Neural cell (in vitro differentiated cells): ENCODE measurements around the gene AKR7A3. TPM values are rescaled to one million over a fixed set of nuclear protein-coding genes. Genes with fewer than 3 reads are reported as not detected.

Experiments used
- H2AFZ ChIP-seq: fragments of 200-600, 300-800 bp; sonication (generic), shearing (Covaris generic); 2 replicates; pipeline ENCODE4 v1.6.0; 2014; ENCODE audit warnings: low read depth, mild to moderate bottlenecking, antibody characterized with exemption, low read length, moderate library complexity
- H3F3A ChIP-seq: fragments of 200-600 bp; shearing (Covaris generic); 2 replicates; pipeline ENCODE4 v1.6.1; 2016; ENCODE audit warnings: mild to moderate bottlenecking, moderate library complexity, mixed read lengths, antibody characterized with exemption, low read length; ENCODE audit not compliant: insufficient read depth, poor library complexity, severe bottlenecking
- H3K27ac ChIP-seq: fragments of 200-600, 300-800 bp; sonication (generic), shearing (Covaris generic); 2 replicates; pipeline ENCODE4 v1.5.1; 2014; ENCODE audit warnings: mild to moderate bottlenecking, low read length, moderate library complexity
- H3K27me3 ChIP-seq: fragments of 300-800, 200-600 bp; sonication (generic), shearing (Covaris generic); 2 replicates; pipeline ENCODE4 v1.6.0; 2014; ENCODE audit warnings: mild to moderate bottlenecking, low read depth, low read length, moderate library complexity; ENCODE audit not compliant: insufficient read depth
- H3K36me3 ChIP-seq: fragments of 300-800, 200-600 bp; sonication (generic), shearing (Covaris generic); 2 replicates; pipeline ENCODE4 v1.5.1; 2014; ENCODE audit warnings: mild to moderate bottlenecking, antibody characterized with exemption, low read length, moderate library complexity; ENCODE audit not compliant: insufficient read depth
- H3K4me2 ChIP-seq: fragments of 300-800, 200-600 bp; sonication (generic), shearing (Covaris generic); 2 replicates; pipeline ENCODE4 v1.6.0; 2014; ENCODE audit warnings: mild to moderate bottlenecking, low read length
- H3K4me3 ChIP-seq: fragments of 300-800, 200-600 bp; sonication (generic), shearing (Covaris generic); 2 replicates; pipeline ENCODE4 v1.5.1; 2014; ENCODE audit warnings: mild to moderate bottlenecking, low read length, moderate library complexity
- H3K79me2 ChIP-seq: fragments of 200-600 bp; shearing (Covaris generic); replicated peaks from 2 replicates; pipeline ENCODE4 v1.6.0; 2014; ENCODE audit warnings: mild to moderate bottlenecking, low read length, moderate library complexity; ENCODE audit not compliant: insufficient read depth
- H3K9ac ChIP-seq: fragments of 300-800, 200-600 bp; sonication (generic), shearing (Covaris generic); 2 replicates; pipeline ENCODE4 v1.6.1; 2016; ENCODE audit warnings: mild to moderate bottlenecking, low read length, mixed read lengths
- H3K9me2 ChIP-seq: fragments of 200-600 bp; shearing (Covaris generic); 2 replicates; pipeline ENCODE4 v1.6.1; 2016; ENCODE audit warnings: mild to moderate bottlenecking, low read length, mixed read lengths; ENCODE audit not compliant: insufficient read depth
- H3K9me3 ChIP-seq: fragments of 200-600, 300-800 bp; sonication (generic), shearing (Covaris generic); 2 replicates; pipeline ENCODE4 v1.6.1; 2016; ENCODE audit warnings: mild to moderate bottlenecking, mixed run types, low read length, moderate library complexity, mixed read lengths
- H4K20me1 ChIP-seq: fragments of 200-600 bp; shearing (Covaris generic); 2 replicates; pipeline ENCODE4 v1.6.1; 2016; ENCODE audit warnings: mild to moderate bottlenecking, mixed run types; ENCODE audit not compliant: insufficient read depth
- CTCF ChIP-seq: fragments of 450-650 bp; IDR thresholded peaks from 2 replicates; pipeline ENCODE4 v1.5.1; 2014; ENCODE audit warnings: antibody characterized with exemption, mild to moderate bottlenecking, moderate library complexity; ENCODE audit not compliant: poor library complexity, severe bottlenecking
- EP300 ChIP-seq: fragments of 450-650 bp; conservative IDR thresholded peaks from 2 replicates; pipeline ENCODE4 v1.6.1; 2014; ENCODE audit warnings: antibody characterized with exemption, mild to moderate bottlenecking, moderate library complexity; ENCODE audit not compliant: poor library complexity, severe bottlenecking
- EZH2 ChIP-seq: fragments of 200-600, 300-800 bp; shearing (Covaris generic), sonication (generic); IDR thresholded peaks from 2 replicates; pipeline ENCODE4 v1.6.1; 2014; ENCODE audit warnings: antibody characterized with exemption, low read length, borderline replicate concordance, mild to moderate bottlenecking; ENCODE audit not compliant: insufficient read depth, poor library complexity, severe bottlenecking
- MXI1 ChIP-seq: fragments of 450-650 bp; conservative IDR thresholded peaks from 2 replicates; pipeline ENCODE4 v1.6.1; 2014; ENCODE audit warnings: antibody characterized with exemption, mild to moderate bottlenecking; ENCODE audit not compliant: poor library complexity, severe bottlenecking
- POLR2AphosphoS5 ChIP-seq: IDR thresholded peaks from 2 replicates; pipeline ENCODE4 v1.6.1; 2012
- RAD21 ChIP-seq: fragments of 450-650 bp; conservative IDR thresholded peaks from 2 replicates; pipeline ENCODE4 v1.6.1; 2014; ENCODE audit warnings: antibody characterized with exemption, mild to moderate bottlenecking, moderate library complexity
- REST ChIP-seq: IDR thresholded peaks from 2 replicates; pipeline ENCODE4 v1.6.1; 2012; ENCODE audit warnings: borderline replicate concordance
- SMC3 ChIP-seq: fragments of 450-650 bp; conservative IDR thresholded peaks from 2 replicates; pipeline ENCODE4 v1.6.1; 2014; ENCODE audit warnings: antibody characterized with exemption, mild to moderate bottlenecking, moderate library complexity; ENCODE audit not compliant: poor library complexity
- TAF1 ChIP-seq: IDR thresholded peaks from 2 replicates; pipeline ENCODE4 v1.6.1; 2012; ENCODE audit warnings: low read depth
- polyA plus RNA-seq: library from polyadenylated mRNA; depleted of rRNA; stranded (reverse); fragments of >200 nt; gene quantifications from 2 replicates; pipeline ENCODE4 v1.2.3, GENCODE V29; 2014

AKR7A3 gene
- polyA plus RNA-seq, 1 donor from 2014 or later, result 2.9 TPM

GRCh38 chr1:19331262-19331878 lies 42.8 kb upstream of the AKR7A3 start:
- H3K4me2 ChIP-seq, result no peak overlapping the region
- no peaks in the 10 kb centered on the region for H3K9me2 ChIP-seq
- no peak overlapping the region for H3K9ac ChIP-seq
- no peak overlapping the region for H3K27ac ChIP-seq
- no peaks in the 10 kb centered on the region for H3K9me3 ChIP-seq
- no peak overlapping the region for H3K4me3 ChIP-seq
- no peaks in the 10 kb centered on the region for H3F3A ChIP-seq
- H4K20me1 ChIP-seq, result no peaks in the 10 kb centered on the region
- no peaks in the 10 kb centered on the region for H3K27me3 ChIP-seq
- H2AFZ ChIP-seq, result no peak overlapping the region
- H3K79me2 ChIP-seq, result no peaks in the 10 kb centered on the region
- no peak for TF ChIP-seq CTCF
- TF ChIP-seq EZH2, result no peak
- TF ChIP-seq EP300, result no peak
- no peak for TF ChIP-seq TAF1
- no peak for TF ChIP-seq MXI1
- TF ChIP-seq POLR2AphosphoS5, result no peak
- no peak for TF ChIP-seq SMC3
- TF ChIP-seq RAD21, result no peak
- TF ChIP-seq REST, result no peak
- H3K36me3 ChIP-seq, result no peaks in the 10 kb centered on the region

GRCh38 chr1:19330449-19331135 lies 42.0 kb upstream of the AKR7A3 start:
- Histone ChIP-seq H3K9me3 (no peaks in the 10 kb centered on the region), H3F3A (no peaks in the 10 kb centered on the region), H3K4me3 (no peak overlapping the region), H3K36me3 (no peaks in the 10 kb centered on the region), H2AFZ (no peak overlapping the region), H3K79me2 (no peaks in the 10 kb centered on the region), H3K4me2 (no peak overlapping the region), H3K27me3 (no peaks in the 10 kb centered on the region), H4K20me1 (no peaks in the 10 kb centered on the region), H3K27ac (no peak overlapping the region), H3K9ac (no peak overlapping the region), H3K9me2 (no peaks in the 10 kb centered on the region)
- TF ChIP-seq EP300 (no peak), SMC3 (no peak), MXI1 (no peak), RAD21 (no peak), EZH2 (no peak), CTCF (no peak), TAF1 (no peak), REST (no peak), POLR2AphosphoS5 (no peak)
